GM06990 (cell line): ENCODE data around the gene TSC1.

Experiments
- DNase-seq: peaks from one replicate; pipeline ENCODE4 v3.0.0-alpha.2; 2011; ENCODE audit not compliant: insufficient read length; ENCODE audit errors: extremely low read depth
- H3K27me3 ChIP-seq: replicated peaks from 2 replicates; pipeline ENCODE4 v1.6.0; 2011; ENCODE audit warnings: low read length; ENCODE audit not compliant: control insufficient read depth, insufficient read depth
- H3K36me3 ChIP-seq: 2 replicates; pipeline ENCODE4 v1.5.1; 2011; ENCODE audit warnings: low read length; ENCODE audit not compliant: control insufficient read depth, insufficient read depth
- H3K4me3 ChIP-seq: replicated peaks from 2 replicates; pipeline ENCODE4 v1.5.1; 2011; ENCODE audit warnings: low read depth, mild to moderate bottlenecking, control low read depth, low read length
- TF ChIP-seq, protein P1 (sequence below): IDR thresholded peaks from 2 replicates; pipeline ENCODE4 v1.5.1; 2011; ENCODE audit warnings: low read length, control low read depth, mild to moderate bottlenecking, inconsistent platforms; ENCODE audit not compliant: insufficient read depth, poor library complexity, severe bottlenecking

The TSC1 gene

DNA sequence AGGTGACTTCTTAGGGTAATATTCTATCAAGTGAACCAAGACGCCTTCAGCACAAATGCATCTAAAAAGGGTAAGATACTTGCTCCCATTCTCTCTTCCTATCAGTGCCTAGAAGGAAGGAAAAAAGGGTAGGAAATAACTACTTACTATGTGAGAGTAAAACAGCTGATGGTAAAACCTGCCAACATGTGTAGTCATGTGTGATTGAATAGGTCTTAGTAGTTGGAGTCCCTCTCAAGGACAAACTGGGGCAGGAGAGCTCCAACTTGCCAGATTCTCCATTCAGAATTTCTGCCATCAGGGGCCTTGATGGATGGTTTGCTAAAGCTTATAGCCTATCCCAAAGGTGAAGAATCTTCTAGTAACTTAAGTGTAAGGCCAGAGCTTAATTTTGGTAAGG lies 5.2 kb downstream of the TSC1 start:
- TF ChIP-seq, protein P1, sequence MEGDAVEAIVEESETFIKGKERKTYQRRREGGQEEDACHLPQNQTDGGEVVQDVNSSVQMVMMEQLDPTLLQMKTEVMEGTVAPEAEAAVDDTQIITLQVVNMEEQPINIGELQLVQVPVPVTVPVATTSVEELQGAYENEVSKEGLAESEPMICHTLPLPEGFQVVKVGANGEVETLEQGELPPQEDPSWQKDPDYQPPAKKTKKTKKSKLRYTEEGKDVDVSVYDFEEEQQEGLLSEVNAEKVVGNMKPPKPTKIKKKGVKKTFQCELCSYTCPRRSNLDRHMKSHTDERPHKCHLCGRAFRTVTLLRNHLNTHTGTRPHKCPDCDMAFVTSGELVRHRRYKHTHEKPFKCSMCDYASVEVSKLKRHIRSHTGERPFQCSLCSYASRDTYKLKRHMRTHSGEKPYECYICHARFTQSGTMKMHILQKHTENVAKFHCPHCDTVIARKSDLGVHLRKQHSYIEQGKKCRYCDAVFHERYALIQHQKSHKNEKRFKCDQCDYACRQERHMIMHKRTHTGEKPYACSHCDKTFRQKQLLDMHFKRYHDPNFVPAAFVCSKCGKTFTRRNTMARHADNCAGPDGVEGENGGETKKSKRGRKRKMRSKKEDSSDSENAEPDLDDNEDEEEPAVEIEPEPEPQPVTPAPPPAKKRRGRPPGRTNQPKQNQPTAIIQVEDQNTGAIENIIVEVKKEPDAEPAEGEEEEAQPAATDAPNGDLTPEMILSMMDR, result no peak
- no peak for DNase-seq
- no peaks in the 10 kb centered on the region for H3K27me3 ChIP-seq
- no peaks in the 10 kb centered on the region for H3K36me3 ChIP-seq
- no peak overlapping the region for H3K4me3 ChIP-seq

DNA sequence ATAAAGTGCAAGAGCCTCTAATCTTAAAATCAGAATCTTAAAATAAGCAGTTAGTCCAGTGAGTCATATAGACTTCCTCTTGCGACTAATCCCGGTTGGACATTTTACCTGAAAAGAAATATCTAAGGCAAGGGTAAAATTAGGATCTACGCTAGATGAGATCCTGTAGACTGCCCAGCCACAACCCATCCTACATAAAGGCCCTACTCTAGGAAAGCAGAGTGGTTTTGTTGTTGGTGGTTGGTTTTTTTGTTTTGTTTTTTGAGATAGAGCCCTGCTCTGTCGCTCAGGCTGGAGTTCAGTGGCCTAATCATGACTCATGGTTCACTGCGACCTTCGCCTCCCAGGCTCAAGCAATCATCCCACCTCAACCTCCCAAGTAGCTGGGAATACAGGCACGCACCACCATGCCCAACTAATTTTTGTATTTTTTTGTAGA lies 6.9 kb downstream of the TSC1 start:
- no peaks in the 10 kb centered on the region for H3K27me3 ChIP-seq
- no peak overlapping the region for H3K4me3 ChIP-seq
- TF ChIP-seq, protein P1, result no peak
- no peak for DNase-seq
- no peaks in the 10 kb centered on the region for H3K36me3 ChIP-seq

DNA sequence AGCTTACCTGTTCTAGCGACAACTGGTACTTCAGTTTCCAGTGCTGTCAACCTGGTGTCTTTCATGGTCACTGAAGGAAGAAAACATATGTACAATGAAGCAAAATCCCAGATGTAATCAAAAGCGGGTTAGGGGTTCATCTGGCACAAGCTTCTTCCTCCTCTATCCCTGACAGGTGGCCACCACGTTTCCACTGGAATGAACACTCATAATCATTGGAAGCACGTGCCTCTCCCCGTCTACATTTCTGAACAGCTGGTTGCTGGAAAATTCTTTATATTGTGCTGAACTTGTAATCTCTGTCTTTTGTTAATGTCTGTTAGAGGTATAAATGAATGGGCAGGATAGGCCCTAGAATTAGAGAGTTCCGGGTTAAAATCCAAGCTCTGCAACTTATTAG lies 9.4 kb downstream of the TSC1 start:
- TF ChIP-seq, protein P1, result no peak
- no peaks in the 10 kb centered on the region for H3K27me3 ChIP-seq
- DNase-seq, result no peak
- H3K36me3 ChIP-seq, result no peaks in the 10 kb centered on the region
- no peak overlapping the region for H3K4me3 ChIP-seq

DNA sequence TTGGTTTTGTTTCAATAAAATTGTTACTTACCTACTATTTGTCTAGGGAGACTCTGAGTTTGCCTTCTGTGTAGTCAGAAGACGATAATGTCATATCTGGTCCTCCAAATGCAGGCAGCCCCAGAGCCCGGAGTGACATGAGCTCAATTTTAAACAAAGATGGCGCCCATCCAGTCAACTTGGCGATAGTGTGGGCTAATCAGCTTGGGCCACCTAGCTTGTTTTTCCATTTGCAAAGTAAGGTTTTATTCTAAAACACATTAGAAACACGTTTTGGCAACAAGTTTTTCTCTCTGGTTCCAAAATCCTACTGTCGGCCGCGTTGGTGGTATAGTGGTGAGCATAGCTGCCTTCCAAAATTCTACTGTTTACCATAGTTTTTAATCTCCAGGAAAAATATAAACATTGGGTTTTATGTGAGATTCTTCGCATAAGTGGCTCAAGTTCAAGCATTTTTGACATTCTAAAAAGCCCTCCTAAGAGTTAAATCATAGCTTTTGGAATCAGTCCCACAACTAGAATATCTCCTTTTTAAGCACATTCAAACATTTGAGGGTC lies 13.2 kb downstream of the TSC1 start:
- H3K4me3 ChIP-seq, result no peak overlapping the region
- DNase-seq, result no peak
- TF ChIP-seq, protein P1, result no peak
- no peaks in the 10 kb centered on the region for H3K27me3 ChIP-seq
- no peaks in the 10 kb centered on the region for H3K36me3 ChIP-seq

DNA sequence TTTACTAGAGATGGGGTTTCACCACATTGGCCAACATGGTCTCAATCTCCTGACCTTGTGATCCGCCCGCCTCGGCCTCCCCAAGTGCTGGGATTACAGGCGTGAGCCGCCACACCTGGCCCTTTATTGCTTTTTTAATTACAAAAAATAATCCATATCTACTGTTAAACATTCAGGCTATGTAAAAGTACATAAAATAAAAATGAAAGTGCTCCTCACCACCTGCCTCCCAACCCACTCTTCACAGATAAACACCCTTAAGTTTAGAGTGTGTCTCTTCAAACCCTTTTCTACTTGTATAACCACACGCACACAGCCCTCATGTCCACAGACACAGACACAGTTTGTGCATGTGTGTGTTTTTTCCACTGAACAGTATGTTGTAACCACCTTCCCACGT lies 16.7 kb downstream of the TSC1 start:
- TF ChIP-seq, protein P1, result no peak
- DNase-seq, result no peak
- no peaks in the 10 kb centered on the region for H3K27me3 ChIP-seq
- peaks cover 4% of the 10 kb centered on the region for H3K36me3 ChIP-seq
- no peak overlapping the region for H3K4me3 ChIP-seq

DNA sequence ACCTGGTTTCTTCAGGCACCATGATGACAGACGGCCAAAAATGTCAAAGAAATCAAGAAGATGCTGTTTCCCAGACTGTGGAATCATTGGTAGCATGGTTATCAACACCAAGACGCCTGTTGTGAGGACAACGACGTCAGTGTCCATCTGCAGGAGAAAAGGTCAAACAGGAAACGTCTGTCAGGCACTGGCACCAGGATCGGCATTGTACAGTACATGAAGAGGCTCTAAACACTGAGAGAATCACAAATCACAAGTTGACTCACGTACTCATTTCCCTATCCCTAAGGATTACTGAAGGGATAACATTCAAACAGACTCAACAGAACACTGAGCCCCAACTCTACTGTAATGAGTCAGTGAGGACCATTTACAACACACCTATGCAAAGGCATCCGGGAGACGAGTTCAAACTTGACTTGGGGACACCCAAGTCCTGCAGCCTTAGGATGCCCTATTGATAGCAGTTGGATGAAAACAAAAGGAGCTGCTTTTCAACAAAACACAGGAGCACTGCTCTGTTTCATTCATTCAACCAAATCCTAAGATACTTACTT lies 21.0 kb downstream of the TSC1 start:
- TF ChIP-seq, protein P1, result no peak
- no peak overlapping the region for H3K4me3 ChIP-seq
- H3K36me3 ChIP-seq, result peaks cover 14% of the 10 kb centered on the region
- no peak for DNase-seq
- H3K27me3 ChIP-seq, result no peaks in the 10 kb centered on the region
